ENCODE measurements around the gene ALKBH5. TPM values are rescaled to one million over a fixed set of nuclear protein-coding genes. Genes with fewer than 3 reads are reported as not detected.

ALKBH5 gene
- 129 TPM in 2 replicates for total RNA-seq

DNA sequence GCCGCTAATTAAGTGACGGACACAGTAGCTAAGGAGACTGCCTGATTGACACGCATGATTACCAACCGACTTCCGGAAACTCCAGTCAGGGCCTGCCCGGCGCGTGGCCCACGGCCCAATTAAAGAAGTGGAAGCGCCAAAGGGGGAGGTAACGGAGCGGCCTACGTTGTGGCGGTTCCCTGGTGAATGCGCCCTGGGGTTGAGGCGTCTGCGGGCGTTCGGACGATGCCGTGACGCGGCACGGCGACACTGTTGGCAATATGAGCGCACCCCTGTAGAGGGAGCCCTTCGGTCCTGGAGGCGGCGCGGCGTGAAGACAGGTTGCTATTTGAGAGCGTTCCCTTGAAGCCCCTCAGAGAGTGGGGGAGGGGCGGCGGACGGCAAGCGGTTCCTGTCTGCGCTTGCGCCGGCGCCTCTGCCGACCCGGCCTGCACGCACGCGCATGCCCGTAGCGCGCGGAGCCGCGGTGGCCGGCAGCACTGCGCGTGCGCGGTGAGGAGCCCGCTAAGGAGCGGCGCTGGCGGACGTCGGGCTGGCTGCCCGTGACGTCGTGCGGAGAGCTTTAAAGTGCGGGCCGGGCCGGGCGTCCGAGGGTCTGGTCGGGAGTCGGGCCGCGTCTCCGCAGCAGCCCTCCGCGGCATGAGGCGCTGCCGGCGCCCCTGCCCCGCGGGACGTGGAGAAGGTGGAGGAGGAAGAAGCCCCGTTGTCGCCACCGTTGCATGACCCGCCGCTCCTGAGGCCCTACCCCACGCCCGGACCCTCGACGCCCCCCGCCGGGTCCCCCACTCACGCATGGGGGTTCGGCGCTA is at the start of gene ALKBH5:
Gene ALKBH5, plus strand, starts transcription at position 495 of the 809 bp plus-strand sequence. CDS start 416 bp downstream, outside the sequence.

GRCh38 chr17:18225121-18225641 is 41.6 kb downstream of the ALKBH5 start, which contains the start of gene LLGL1:
Gene LLGL1 (plus strand): TSS chr17:18225635. CDS start chr17:18225683, 48 bp downstream.

DNA sequence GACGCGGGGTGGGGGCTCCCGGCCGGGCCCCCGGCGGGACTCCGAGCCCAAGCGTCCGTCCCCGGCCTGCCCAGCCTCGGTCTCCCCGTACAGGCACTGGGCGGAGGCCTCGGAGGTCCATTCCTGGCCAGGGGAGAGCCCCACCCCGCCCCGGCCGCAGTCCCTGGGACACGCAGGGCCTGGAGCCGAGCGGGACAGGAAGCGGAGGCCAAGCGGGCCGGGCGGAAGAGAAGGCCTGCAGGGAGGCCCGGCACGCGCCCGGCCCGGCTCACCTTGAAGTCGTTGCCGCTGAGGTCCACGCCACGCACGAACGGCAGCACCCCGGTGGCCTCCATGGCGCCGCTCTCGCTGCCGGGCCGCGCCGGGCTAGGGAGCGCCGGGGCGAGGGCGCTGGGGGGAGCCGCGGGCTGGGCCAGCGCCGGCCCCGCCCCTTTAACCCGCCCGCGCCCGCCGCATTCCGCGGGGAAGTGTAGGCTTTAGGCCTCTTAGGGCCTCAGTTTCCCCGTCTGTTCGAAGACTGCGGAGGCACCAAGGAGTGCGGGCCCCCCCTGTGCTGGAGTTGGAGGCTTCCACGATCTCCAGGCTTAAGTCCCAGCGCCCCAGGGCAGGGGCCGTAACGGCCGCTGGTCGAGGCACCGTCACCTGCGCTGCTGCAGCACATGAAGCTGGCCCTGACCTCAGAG is 74.9 kb downstream of the ALKBH5 start, which contains the start of gene FLII:
Gene FLII, minus strand, starts transcription at position 383 of the 683 bp plus-strand sequence. Its CDS starts 48 bp downstream, at position 335.

Other genes with a start within 250 kb of the ALKBH5 start
- 19.9 and 33.6 TPM in 2 replicates for gene TOM1L2, start 211.4 kb upstream of the ALKBH5 start, total RNA-seq
- gene DRC3, start 211.0 kb upstream of the ALKBH5 start, total RNA-seq: 0.37 and 0.59 TPM in 2 replicates
- 15.4 and 16.0 TPM in 2 replicates for gene ATPAF2, start 144.7 kb upstream of the ALKBH5 start, total RNA-seq
- gene GID4, start 144.4 kb upstream of the ALKBH5 start, total RNA-seq: 8.9 and 9.2 TPM in 2 replicates
- 31.2 and 40.7 TPM in 2 replicates for gene DRG2, start 95.9 kb upstream of the ALKBH5 start, total RNA-seq
- gene MYO15A, start 75.1 kb upstream of the ALKBH5 start, total RNA-seq: 1.2 and 1.3 TPM in 2 replicates
- gene LLGL1, start 41.8 kb downstream of the ALKBH5 start, total RNA-seq: 49.6 and 50.1 TPM in 2 replicates
- 175 and 363 TPM in 2 replicates for gene FLII, start 74.9 kb downstream of the ALKBH5 start, total RNA-seq
- gene MIEF2, start 76.8 kb downstream of the ALKBH5 start, total RNA-seq: 19.9 and 20.5 TPM in 2 replicates
- gene TOP3A, start 131.2 kb downstream of the ALKBH5 start, total RNA-seq: 26.4 and 33.2 TPM in 2 replicates
- 18.1 and 28.1 TPM in 2 replicates for gene SMCR8, start 131.5 kb downstream of the ALKBH5 start, total RNA-seq
- gene SHMT1, start 179.7 kb downstream of the ALKBH5 start, total RNA-seq: 3.9 and 6.8 TPM in 2 replicates
- gene EVPLL, start 193.9 kb downstream of the ALKBH5 start, total RNA-seq: not detected in 2 replicates

Measured in smooth muscle cell of the umbilical artery (primary cell).